ENCODE measurements around the gene G6PC3. TPM values are rescaled to one million over a fixed set of nuclear protein-coding genes. Genes with fewer than 3 reads are reported as not detected.
A peak's percentile ranks its signal among the peaks of the same experiment; 100 is the strongest.

The G6PC3 gene
- polyA plus RNA-seq, 1 of the 3 experiments (the other 2 are of a cell fraction): 166 TPM

DNA sequence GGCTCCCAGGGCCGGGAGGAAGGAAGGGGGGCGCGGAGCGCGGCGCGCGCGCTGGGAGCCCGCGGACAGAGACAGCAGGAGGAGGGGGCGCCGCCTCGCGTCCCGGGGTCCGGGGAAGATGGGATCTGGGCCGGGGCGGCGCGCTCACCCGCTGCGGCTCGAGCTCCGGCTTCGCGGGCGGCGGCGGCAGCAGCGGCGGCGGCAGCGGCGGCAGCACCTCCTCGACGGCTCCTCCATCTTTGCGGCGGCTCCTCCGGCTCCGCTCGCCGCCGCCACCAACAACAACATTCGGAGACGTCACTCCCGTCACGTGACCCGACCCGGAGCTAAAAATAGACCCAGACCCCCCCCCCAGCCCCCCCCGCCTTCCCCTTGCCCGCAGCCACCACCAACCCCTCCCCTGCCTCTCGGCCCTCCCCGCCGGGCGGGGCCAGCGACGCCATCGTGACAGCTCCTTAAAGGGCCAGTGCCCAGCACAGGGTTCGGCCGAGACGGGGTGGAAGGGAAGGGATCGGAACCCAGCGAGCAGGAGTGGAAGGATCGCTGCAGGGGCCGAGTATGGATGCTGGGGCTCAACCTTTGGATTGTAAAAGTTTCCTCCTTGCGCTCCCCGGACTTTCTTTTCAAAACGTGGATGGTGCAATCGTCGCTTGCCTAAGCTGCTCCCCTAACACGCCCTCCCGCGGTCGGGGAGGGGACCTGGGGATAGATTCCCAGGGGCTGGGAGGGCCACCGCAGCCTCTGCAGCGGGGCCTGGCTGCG lies 53.0 kb downstream of the G6PC3 start, which contains the start of gene HDAC5 (continued):
- TF ChIP-seq RXRA (IDR thresholded peaks at IDR 0.05; ENCODE audit: borderline replicate concordance, low read depth) (no peak), RCOR1 (IDR thresholded peaks at IDR 0.05; ENCODE audit: low read length) (no peak), ELF1 (IDR thresholded peaks at IDR 0.05) (no peak), FOXJ3 (CRISPR knock-in tag; IDR thresholded peaks at IDR 0.05) (no peak), POLR2AphosphoS5 (IDR thresholded peaks at IDR 0.05; ENCODE audit: low read depth, low read length) (peak; percentile 82; the same call in 1 of the 2 replicates), EZH2phosphoT487 (IDR thresholded peaks at IDR 0.05; ENCODE audit: borderline replicate concordance, low read depth) (no peak), JUND (IDR thresholded peaks at IDR 0.05) (no peak), MXI1 (IDR thresholded peaks at IDR 0.05; ENCODE audit: low read depth, low read length) (peak; percentile 72), MEF2A (IDR thresholded peaks at IDR 0.05; ENCODE audit: borderline replicate concordance, low read depth) (peak; percentile 89; the same call in 1 of the 2 replicates), TCF12 (IDR thresholded peaks at IDR 0.05) (no peak), NFIC (IDR thresholded peaks at IDR 0.05; ENCODE audit: borderline replicate concordance) (no peak)
- TF ChIP-seq, protein P1, sequence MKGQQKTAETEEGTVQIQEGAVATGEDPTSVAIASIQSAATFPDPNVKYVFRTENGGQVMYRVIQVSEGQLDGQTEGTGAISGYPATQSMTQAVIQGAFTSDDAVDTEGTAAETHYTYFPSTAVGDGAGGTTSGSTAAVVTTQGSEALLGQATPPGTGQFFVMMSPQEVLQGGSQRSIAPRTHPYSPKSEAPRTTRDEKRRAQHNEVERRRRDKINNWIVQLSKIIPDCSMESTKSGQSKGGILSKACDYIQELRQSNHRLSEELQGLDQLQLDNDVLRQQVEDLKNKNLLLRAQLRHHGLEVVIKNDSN (IDR thresholded peaks at IDR 0.05; ENCODE audit: borderline replicate concordance, low read depth): peak; percentile 88
- TF ChIP-seq, protein P2, sequence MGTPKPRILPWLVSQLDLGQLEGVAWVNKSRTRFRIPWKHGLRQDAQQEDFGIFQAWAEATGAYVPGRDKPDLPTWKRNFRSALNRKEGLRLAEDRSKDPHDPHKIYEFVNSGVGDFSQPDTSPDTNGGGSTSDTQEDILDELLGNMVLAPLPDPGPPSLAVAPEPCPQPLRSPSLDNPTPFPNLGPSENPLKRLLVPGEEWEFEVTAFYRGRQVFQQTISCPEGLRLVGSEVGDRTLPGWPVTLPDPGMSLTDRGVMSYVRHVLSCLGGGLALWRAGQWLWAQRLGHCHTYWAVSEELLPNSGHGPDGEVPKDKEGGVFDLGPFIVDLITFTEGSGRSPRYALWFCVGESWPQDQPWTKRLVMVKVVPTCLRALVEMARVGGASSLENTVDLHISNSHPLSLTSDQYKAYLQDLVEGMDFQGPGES (IDR thresholded peaks at IDR 0.05; ENCODE audit: low read depth, low read length): no peak
- TF ChIP-seq, protein P3, sequence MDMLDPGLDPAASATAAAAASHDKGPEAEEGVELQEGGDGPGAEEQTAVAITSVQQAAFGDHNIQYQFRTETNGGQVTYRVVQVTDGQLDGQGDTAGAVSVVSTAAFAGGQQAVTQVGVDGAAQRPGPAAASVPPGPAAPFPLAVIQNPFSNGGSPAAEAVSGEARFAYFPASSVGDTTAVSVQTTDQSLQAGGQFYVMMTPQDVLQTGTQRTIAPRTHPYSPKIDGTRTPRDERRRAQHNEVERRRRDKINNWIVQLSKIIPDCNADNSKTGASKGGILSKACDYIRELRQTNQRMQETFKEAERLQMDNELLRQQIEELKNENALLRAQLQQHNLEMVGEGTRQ (IDR thresholded peaks at IDR 0.05; ENCODE audit: borderline replicate concordance, low read depth, low read length): no peak; the same call in 1 of the 2 replicates
- TF ChIP-seq, protein P4, sequence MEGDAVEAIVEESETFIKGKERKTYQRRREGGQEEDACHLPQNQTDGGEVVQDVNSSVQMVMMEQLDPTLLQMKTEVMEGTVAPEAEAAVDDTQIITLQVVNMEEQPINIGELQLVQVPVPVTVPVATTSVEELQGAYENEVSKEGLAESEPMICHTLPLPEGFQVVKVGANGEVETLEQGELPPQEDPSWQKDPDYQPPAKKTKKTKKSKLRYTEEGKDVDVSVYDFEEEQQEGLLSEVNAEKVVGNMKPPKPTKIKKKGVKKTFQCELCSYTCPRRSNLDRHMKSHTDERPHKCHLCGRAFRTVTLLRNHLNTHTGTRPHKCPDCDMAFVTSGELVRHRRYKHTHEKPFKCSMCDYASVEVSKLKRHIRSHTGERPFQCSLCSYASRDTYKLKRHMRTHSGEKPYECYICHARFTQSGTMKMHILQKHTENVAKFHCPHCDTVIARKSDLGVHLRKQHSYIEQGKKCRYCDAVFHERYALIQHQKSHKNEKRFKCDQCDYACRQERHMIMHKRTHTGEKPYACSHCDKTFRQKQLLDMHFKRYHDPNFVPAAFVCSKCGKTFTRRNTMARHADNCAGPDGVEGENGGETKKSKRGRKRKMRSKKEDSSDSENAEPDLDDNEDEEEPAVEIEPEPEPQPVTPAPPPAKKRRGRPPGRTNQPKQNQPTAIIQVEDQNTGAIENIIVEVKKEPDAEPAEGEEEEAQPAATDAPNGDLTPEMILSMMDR (IDR thresholded peaks at IDR 0.05): peak; percentile 66

DNA sequence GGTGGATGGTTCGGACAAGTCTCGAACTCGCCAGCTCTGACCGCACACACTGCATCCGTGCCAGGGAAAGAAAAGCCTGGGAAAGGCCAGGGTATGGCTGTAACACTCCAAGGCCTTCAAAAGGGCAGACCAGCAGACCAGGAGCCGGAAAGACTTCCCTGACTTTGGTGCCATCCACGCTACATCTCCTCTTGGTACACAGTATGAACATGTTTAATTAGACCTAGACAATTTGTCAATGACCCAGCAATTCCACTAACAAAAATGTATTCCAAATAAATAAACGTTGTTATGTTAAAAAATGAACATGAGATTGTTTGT lies 53.5 kb downstream of the G6PC3 start:
- 11% methylated on average over 8 of the region's 8 CpGs for WGBS (ENCODE audit: low lambda C conversion rate)
- Histone ChIP-seq H3K9me2 (no peaks in the 10 kb centered on the region), H3K36me3 (replicated peaks in 1 of 2; ENCODE audit: control insufficient read depth in 1 of 2, insufficient read depth in 2 of 2, low read length in 1 of 2) (no peaks in the 10 kb centered on the region), H3K27me3 (ENCODE audit: insufficient read depth) (no peaks in the 10 kb centered on the region), H3F3A (replicated peaks; ENCODE audit: insufficient read depth) (peaks cover 7% of the 10 kb centered on the region), H3K9me3 (no peaks in the 10 kb centered on the region), H4K20me1 (ENCODE audit: insufficient read depth) (peaks cover 9% of the 10 kb centered on the region; the same call in 1 of the 2 replicates), H3K27ac (ENCODE audit: low read depth in 2 of 2, low read length in 1 of 2) (peak overlapping the region; percentile 74 to 82), H3K4me2 (peak overlapping the region; percentile 85), H3K4me1 (ENCODE audit: control insufficient read depth in 1 of 2, insufficient read depth in 2 of 2, low read depth in 1 of 2, low read length in 1 of 2) (peaks cover 4 to 26% of the 10 kb centered on the region in 2 experiments; a peak in 2 of 4 replicates), H2AFZ (ENCODE audit: low read depth) (peak overlapping the region; percentile 72; the same call in 1 of the 2 replicates), H3K9ac (peak overlapping the region; percentile 88), H3K79me2 (ENCODE audit: insufficient read depth) (peaks cover 19% of the 10 kb centered on the region; the same call in 1 of the 2 replicates), H3K4me3 (ENCODE audit: low read depth in 2 of 2, low read length in 1 of 2) (peak overlapping the region; percentile 57 to 63)
- no peak for TF ChIP-seq MXI1 (IDR thresholded peaks at IDR 0.05; ENCODE audit: low read depth, low read length)
- TF ChIP-seq TCF12 (IDR thresholded peaks at IDR 0.05): no peak
- TF ChIP-seq, protein P4 (IDR thresholded peaks at IDR 0.05): 0 out of 2 replicates have a peak, but pooled peaks have one; percentile 3
- DNase-seq: no peak
- ChIA-PET POLR2A (interaction anchor here (0.9 to 2.2 kb wide), 7 partner anchors 17 to 63 kb away, joined by 3 to 8 read pairs (median 3); partner anchors contain the start of genes HROB, LSM12 and TMUB2), CTCF (interaction anchor here (0.9 to 2.6 kb wide), 13 partner anchors 8 to 247 kb away, joined by 3 to 15 read pairs (median 3); partner anchors contain the start of gene GRN)
